Loucy (cell line): ENCODE results near the gene PTGES3L.

Source experiments
- H2AFZ ChIP-seq: fragments of 200-600 bp; sonication (generic); 2 replicates; pipeline ENCODE4 v1.6.0; 2016; ENCODE audit warnings: antibody characterized with exemption, mild to moderate bottlenecking, low read length, moderate library complexity
- H3F3A ChIP-seq: fragments of 200-600 bp; 2 replicates; pipeline ENCODE4 v1.6.0; 2016; ENCODE audit warnings: antibody characterized with exemption, low read depth, mild to moderate bottlenecking
- H3K27me3 ChIP-seq: fragments of 200-600 bp; sonication (generic); 2 replicates; pipeline ENCODE4 v1.6.1; 2014; ENCODE audit warnings: low read length, mild to moderate bottlenecking; ENCODE audit not compliant: insufficient read depth, poor library complexity, severe bottlenecking
- H3K36me3 ChIP-seq: fragments of 200-600 bp; sonication (generic); 2 replicates; pipeline ENCODE4 v1.6.1; 2016; ENCODE audit warnings: low read length; ENCODE audit not compliant: insufficient read depth
- H3K4me1 ChIP-seq: fragments of 200-600 bp; sonication (generic); 2 replicates; pipeline ENCODE4 v1.5.1; 2014; ENCODE audit warnings: low read length, mild to moderate bottlenecking; ENCODE audit not compliant: insufficient read depth, poor library complexity, severe bottlenecking
- H3K4me2 ChIP-seq: fragments of 200-600 bp; sonication (generic); 2 replicates; pipeline ENCODE4 v1.6.0; 2014; ENCODE audit warnings: antibody characterized with exemption, low read length, low read depth, mild to moderate bottlenecking; ENCODE audit not compliant: poor library complexity, severe bottlenecking
- H3K4me3 ChIP-seq: fragments of 200-600 bp; sonication (generic); 2 replicates; pipeline ENCODE4 v1.5.1; 2014; ENCODE audit warnings: low read length, mild to moderate bottlenecking, mixed read lengths; ENCODE audit not compliant: poor library complexity, severe bottlenecking
- H3K79me2 ChIP-seq: fragments of 200-600 bp; sonication (generic); 2 replicates; pipeline ENCODE4 v1.6.1; 2014; ENCODE audit warnings: low read length; ENCODE audit not compliant: insufficient read depth
- H3K9ac ChIP-seq: fragments of 200-600 bp; sonication (generic); 2 replicates; pipeline ENCODE4 v1.6.0; 2014; ENCODE audit warnings: mild to moderate bottlenecking, low read depth, low read length, moderate library complexity; ENCODE audit not compliant: poor library complexity, severe bottlenecking
- H3K9me2 ChIP-seq: fragments of 200-600 bp; sonication (generic); replicated peaks from 2 replicates; pipeline ENCODE4 v1.6.1; 2016; ENCODE audit warnings: low read depth, low read length, mixed read lengths
- H3K9me3 ChIP-seq: fragments of 200-600 bp; sonication (generic); 2 replicates; pipeline ENCODE4 v1.6.1; 2014; ENCODE audit warnings: mild to moderate bottlenecking, antibody characterized with exemption, low read length, low read depth; ENCODE audit not compliant: insufficient read depth
- H4K20me1 ChIP-seq: fragments of 200-600 bp; sonication (generic); 2 replicates; pipeline ENCODE4 v1.6.0; 2014; ENCODE audit warnings: antibody characterized with exemption, low read length, mild to moderate bottlenecking; ENCODE audit not compliant: insufficient read depth, poor library complexity, severe bottlenecking
- CTCF ChIP-seq: fragments of 200-600 bp; sonication (generic); conservative IDR thresholded peaks from 2 replicates; pipeline ENCODE4 v1.5.1; 2014; ENCODE audit warnings: mild to moderate bottlenecking, antibody characterized with exemption, low read length
- EZH2phosphoT487 ChIP-seq: fragments of 200-600 bp; IDR thresholded peaks from 2 replicates; pipeline ENCODE4 v1.6.1; 2018; ENCODE audit warnings: antibody characterized with exemption, mild to moderate bottlenecking, moderate library complexity, borderline replicate concordance

PTGES3L gene

GRCh38 chr17:42989726-42990652, 10.1 kb upstream of the PTGES3L start:
- H2AFZ ChIP-seq: no peak overlapping the region
- no peaks in the 10 kb centered on the region for H3K9me2 ChIP-seq
- no peaks in the 10 kb centered on the region for H3K27me3 ChIP-seq
- no peak overlapping the region for H3K4me3 ChIP-seq
- H3K4me1 ChIP-seq: peaks cover 8% of the 10 kb centered on the region
- peaks cover 14% of the 10 kb centered on the region; the same call in 1 of the 2 replicates for H3K79me2 ChIP-seq
- no peaks in the 10 kb centered on the region for H4K20me1 ChIP-seq
- H3K36me3 ChIP-seq: peaks cover 62% of the 10 kb centered on the region; the same call in 1 of the 2 replicates
- no peak overlapping the region for H3K4me2 ChIP-seq
- TF ChIP-seq CTCF (no peak), EZH2phosphoT487 (no peak)
- no peak overlapping the region for H3K9ac ChIP-seq
- no peaks in the 10 kb centered on the region for H3F3A ChIP-seq
- H3K9me3 ChIP-seq: no peaks in the 10 kb centered on the region

- no peak overlapping the region for H3K4me2 ChIP-seq
- H3K9ac ChIP-seq: no peak overlapping the region
- no peak overlapping the region for H3K4me3 ChIP-seq
- H3K79me2 ChIP-seq: peaks cover 22% of the 10 kb centered on the region
- peaks cover 4% of the 10 kb centered on the region for H4K20me1 ChIP-seq
- H3K9me2 ChIP-seq: no peaks in the 10 kb centered on the region
- no peaks in the 10 kb centered on the region for H3K9me3 ChIP-seq
- no peaks in the 10 kb centered on the region for H3K27me3 ChIP-seq
- H3K36me3 ChIP-seq: peaks cover 62% of the 10 kb centered on the region; the same call in 1 of the 2 replicates
- H3F3A ChIP-seq: no peaks in the 10 kb centered on the region
- H2AFZ ChIP-seq: no peak overlapping the region
- TF ChIP-seq CTCF (no peak), EZH2phosphoT487 (no peak)
- H3K4me1 ChIP-seq: peaks cover 15% of the 10 kb centered on the region
Measured at GRCh38 chr17:42989141-42989540, 9.3 kb upstream of the PTGES3L start.

GRCh38 chr17:42985225-42985624, 5.3 kb upstream of the PTGES3L start:
- H3K4me3 ChIP-seq: peak overlapping the region; percentile 50
- H3K79me2 ChIP-seq: peaks cover 59% of the 10 kb centered on the region
- H3K9me3 ChIP-seq: no peaks in the 10 kb centered on the region
- H3F3A ChIP-seq: no peaks in the 10 kb centered on the region
- H3K27me3 ChIP-seq: no peaks in the 10 kb centered on the region
- peaks cover 37% of the 10 kb centered on the region; the same call in 1 of the 2 replicates for H3K36me3 ChIP-seq
- TF ChIP-seq CTCF: no peak
- no peak for TF ChIP-seq EZH2phosphoT487
- H3K9ac ChIP-seq: peak overlapping the region; percentile 48
- H3K4me2 ChIP-seq: peak overlapping the region; percentile 94
- H3K4me1 ChIP-seq: peaks cover 31% of the 10 kb centered on the region
- no peak overlapping the region for H2AFZ ChIP-seq
- no peaks in the 10 kb centered on the region for H3K9me2 ChIP-seq
- H4K20me1 ChIP-seq: peaks cover 21% of the 10 kb centered on the region
